Neutrophil (primary cell): Measurements from ENCODE around the gene LIMS1.
"Not testable (repeated sequence)": the region's sequence is repeated elsewhere in the genome, so short reads cannot be mapped to it uniquely, and the experiment has no call there.

Experiments used
- H3K27ac ChIP-seq: fragments of 200-600 bp; sonication (generic); 2 replicates; pipeline ENCODE4 v1.5.1; 2016; ENCODE audit warnings: mild to moderate bottlenecking, moderate library complexity
- H3K27me3 ChIP-seq: fragments of 200-600 bp; sonication (generic); 2 replicates; pipeline ENCODE4 v1.6.0; 2016; ENCODE audit warnings: mild to moderate bottlenecking
- H3K36me3 ChIP-seq: fragments of 200-600 bp; sonication (generic); 2 replicates; pipeline ENCODE4 v1.5.1; 2017
- H3K4me1 ChIP-seq, 2 experiments: fragments of 200-600 bp in 1 of 2; sonication (generic) in 1 of 2; 1 replicate in 1 of 2; 2 replicates in 1 of 2; pipeline versions ENCODE4 v1.5.1 to v1.6.1; 2013 to 2016; ENCODE audit warnings: low read depth in 1 of 2, low read length in 1 of 2, mild to moderate bottlenecking in 1 of 2, moderate library complexity in 1 of 2; ENCODE audit not compliant: control insufficient read depth in 1 of 2, insufficient read depth in 1 of 2
- H3K4me3 ChIP-seq, 2 experiments: fragments of 200-600 bp in 1 of 2; sonication (generic) in 1 of 2; 1 replicate in 1 of 2; 2 replicates in 1 of 2; pipeline ENCODE4 v1.5.1; 2013 to 2016; ENCODE audit warnings: low read depth in 1 of 2, low read length in 1 of 2, mild to moderate bottlenecking in 1 of 2, moderate library complexity in 1 of 2
- H3K9me3 ChIP-seq: fragments of 200-600 bp; sonication (generic); 2 replicates; pipeline ENCODE4 v1.5.1; 2016
- CTCF ChIP-seq: fragments of 200-600 bp; sonication (generic); IDR thresholded peaks from 2 replicates; pipeline ENCODE4 v1.5.1; 2016; ENCODE audit warnings: antibody characterized with exemption

The LIMS1 gene

GRCh38 chr2:108548208-108549003 lies 14.1 kb downstream of the LIMS1 start:
- H3K4me1 ChIP-seq: peaks cover 0 to 6% of the 10 kb centered on the region in 2 experiments
- H3K4me3 ChIP-seq: no peak overlapping the region
- H3K9me3 ChIP-seq: no peaks in the 10 kb centered on the region
- H3K36me3 ChIP-seq: no peaks in the 10 kb centered on the region
- no peaks in the 10 kb centered on the region for H3K27me3 ChIP-seq
- H3K27ac ChIP-seq: no peak overlapping the region
- no peak for TF ChIP-seq CTCF

GRCh38 chr2:108552566-108552965 lies 18.3 kb downstream of the LIMS1 start:
- Histone ChIP-seq H3K36me3 (no peaks in the 10 kb centered on the region), H3K27me3 (no peaks in the 10 kb centered on the region), H3K4me3 (no peak overlapping the region), H3K4me1 (peaks cover 0 to 6% of the 10 kb centered on the region in 2 experiments), H3K9me3 (no peaks in the 10 kb centered on the region), H3K27ac (no peak overlapping the region)
- no peak for TF ChIP-seq CTCF

- Histone ChIP-seq H3K4me1 (peaks cover 0 to 6% of the 10 kb centered on the region in 2 experiments), H3K4me3 (no peak overlapping the region), H3K27me3 (no peaks in the 10 kb centered on the region), H3K9me3 (no peaks in the 10 kb centered on the region), H3K27ac (no peak overlapping the region), H3K36me3 (no peaks in the 10 kb centered on the region)
- TF ChIP-seq CTCF: no peak
Observed at GRCh38 chr2:108553209-108553919, 19.1 kb downstream of the LIMS1 start.

GRCh38 chr2:108554528-108554927 lies 20.3 kb downstream of the LIMS1 start:
- H3K4me1 ChIP-seq: peaks cover 0 to 6% of the 10 kb centered on the region in 2 experiments

GRCh38 chr2:108555572-108555971 lies 21.3 kb downstream of the LIMS1 start:
- no peaks in the 10 kb centered on the region for H3K9me3 ChIP-seq
- H3K27me3 ChIP-seq: no peaks in the 10 kb centered on the region
- TF ChIP-seq CTCF: no peak
- peaks cover 0 to 6% of the 10 kb centered on the region in 2 experiments for H3K4me1 ChIP-seq
- no peak overlapping the region for H3K27ac ChIP-seq
- no peaks in the 10 kb centered on the region for H3K36me3 ChIP-seq
- no peak overlapping the region for H3K4me3 ChIP-seq

More at GRCh38 chr2:108554528-108554927, 20.3 kb downstream of the LIMS1 start:
- no peaks in the 10 kb centered on the region for H3K9me3 ChIP-seq
- no peak overlapping the region for H3K27ac ChIP-seq
- no peaks in the 10 kb centered on the region for H3K36me3 ChIP-seq
- no peak overlapping the region for H3K4me3 ChIP-seq
- TF ChIP-seq CTCF: no peak
- H3K27me3 ChIP-seq: no peaks in the 10 kb centered on the region

- not testable (repeated sequence) for H3K4me3 ChIP-seq, H3K27ac ChIP-seq, H3K9me3 ChIP-seq, H3K4me1 ChIP-seq, H3K27me3 ChIP-seq, H3K36me3 ChIP-seq
Observed at GRCh38 chr2:108556581-108556980, 22.3 kb downstream of the LIMS1 start.
